Right kidney (tissue), 1 donor: ENCODE results near the gene KRTAP4-9.
"Not testable (repeated sequence)": the region's sequence is repeated elsewhere in the genome, so short reads cannot be mapped to it uniquely, and the experiment has no call there.

ENCODE experiments used
- DNase-seq: peaks from one replicate; pipeline ENCODE4 v3.0.0-alpha.2; 2016

The KRTAP4-9 gene

DNA sequence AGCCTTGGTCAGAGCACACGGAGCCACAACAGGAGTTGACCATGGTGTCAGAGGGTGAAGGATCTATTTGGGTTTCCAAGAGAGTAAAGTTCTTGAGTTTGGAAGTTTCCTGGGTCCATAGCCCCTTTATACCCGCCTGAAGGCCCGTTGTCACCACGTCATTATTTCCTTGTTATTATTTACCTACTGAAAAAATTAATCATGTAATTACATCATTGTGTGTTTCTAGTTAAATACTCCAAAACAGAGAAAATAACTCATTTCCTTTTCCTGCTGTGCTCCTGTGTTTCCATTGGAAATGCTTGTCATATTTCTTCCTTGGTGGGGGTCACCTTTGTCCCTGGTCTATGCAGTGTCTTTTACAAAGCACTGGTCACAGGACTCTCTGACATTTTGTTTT, 7.1 kb upstream of the KRTAP4-9 start, which contains the start of gene KRTAP4-8:
Gene KRTAP4-8 (minus strand): TSS at position 101 of the 400 bp plus-strand sequence. CDS start 58 bp downstream, at position 43.
- no peak for DNase-seq

- DNase-seq = no peak
Observed at GRCh38 chr17:41098481-41098880, 6.7 kb upstream of the KRTAP4-9 start.

DNA sequence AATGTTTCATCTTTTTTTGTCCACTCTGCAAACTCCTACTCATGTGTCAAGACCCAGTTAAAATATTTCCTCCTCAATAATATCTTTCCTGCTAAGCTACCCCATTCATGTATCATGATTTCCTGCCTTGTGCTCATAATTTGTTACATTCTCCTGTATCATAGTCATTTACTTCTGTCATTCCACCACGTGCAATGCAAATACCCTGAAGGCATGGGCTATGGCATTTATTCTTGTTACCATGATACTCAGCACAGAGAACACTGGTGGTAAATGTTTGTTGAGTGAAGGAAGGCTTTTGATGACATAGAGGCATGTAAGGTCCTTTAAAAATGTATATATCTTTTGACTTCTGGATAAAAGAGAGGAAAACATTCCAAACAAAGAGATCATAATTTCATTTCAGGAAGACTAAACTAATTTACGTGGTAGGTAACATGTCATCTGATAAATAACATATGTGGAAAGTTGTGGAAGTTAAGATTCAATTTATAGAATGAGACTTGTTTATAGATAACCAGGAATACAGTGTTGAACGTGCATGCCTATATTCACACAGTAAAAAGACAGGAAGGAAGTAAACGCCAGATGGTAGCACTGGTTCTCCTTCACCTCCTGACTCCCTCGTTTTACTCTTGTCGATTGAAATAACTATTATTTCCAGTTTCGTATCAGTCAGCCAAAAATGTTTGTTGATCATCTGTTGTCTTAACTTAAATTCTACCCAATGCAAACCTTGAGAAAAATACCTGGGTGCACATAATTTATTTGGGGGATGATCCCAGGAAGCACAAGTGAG, 5.3 kb upstream of the KRTAP4-9 start:
- not testable (repeated sequence) for DNase-seq

DNA sequence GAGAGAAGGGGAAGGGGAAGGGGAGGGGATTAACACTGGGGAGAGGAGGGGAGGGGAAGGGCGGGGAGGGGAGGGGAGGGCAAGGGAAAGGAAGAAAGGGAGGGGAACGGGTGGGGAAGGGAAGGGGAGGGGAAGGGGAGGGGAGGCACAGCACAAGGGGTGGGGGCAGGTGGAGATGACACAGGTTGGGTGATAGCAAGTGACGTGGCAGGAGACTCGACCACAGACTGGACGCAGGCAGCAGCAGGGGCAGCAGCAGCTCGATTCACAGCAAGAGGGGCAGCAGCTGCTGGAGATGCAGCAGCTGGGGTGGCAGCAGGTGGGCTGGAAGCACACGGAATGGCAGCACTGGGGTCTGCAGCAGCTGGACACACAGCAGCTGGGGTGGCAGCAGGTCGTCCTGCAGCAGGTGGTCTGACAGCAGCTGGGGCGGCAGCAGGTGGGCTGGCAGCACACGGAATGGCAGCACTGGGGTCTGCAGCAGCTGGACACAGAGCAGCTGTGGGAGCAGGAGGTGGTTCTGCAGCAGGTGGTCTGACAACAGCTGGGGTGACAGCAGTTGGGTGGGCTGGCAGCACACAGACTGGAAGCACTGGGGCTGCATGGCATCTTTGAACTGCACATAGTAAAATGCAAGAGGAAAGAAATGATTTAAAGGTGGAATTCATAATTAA, 3.5 kb upstream of the KRTAP4-9 start, which contains the start of gene KRTAP4-16:
Gene KRTAP4-16 (minus strand): TSS at position 624 of the 674 bp plus-strand sequence. CDS start 0 bp downstream, at position 624.
- no peak for DNase-seq

DNA sequence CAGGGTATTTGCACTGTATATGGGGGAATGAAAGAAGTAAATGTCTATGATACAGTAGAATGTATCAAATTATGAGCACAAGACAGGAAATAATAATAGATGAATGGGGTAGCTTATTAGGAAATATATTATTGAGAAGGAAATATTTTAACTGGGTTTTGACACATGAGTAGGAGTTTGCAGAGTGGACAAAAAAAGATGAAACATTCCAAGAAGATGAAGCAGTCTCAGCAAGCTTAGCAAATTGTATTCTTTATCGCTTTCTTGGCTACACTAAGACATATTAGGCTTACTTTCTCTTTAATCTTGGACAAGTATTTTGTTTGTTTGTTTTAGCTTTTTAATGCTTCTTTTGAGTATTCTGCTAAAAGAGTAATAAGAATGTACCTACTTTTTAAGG, 1.3 kb upstream of the KRTAP4-9 start:
- DNase-seq = no peak

- DNase-seq = not testable (repeated sequence)
Observed at GRCh38 chr17:41104386-41105038, 677 bp upstream of the KRTAP4-9 start.

DNA sequence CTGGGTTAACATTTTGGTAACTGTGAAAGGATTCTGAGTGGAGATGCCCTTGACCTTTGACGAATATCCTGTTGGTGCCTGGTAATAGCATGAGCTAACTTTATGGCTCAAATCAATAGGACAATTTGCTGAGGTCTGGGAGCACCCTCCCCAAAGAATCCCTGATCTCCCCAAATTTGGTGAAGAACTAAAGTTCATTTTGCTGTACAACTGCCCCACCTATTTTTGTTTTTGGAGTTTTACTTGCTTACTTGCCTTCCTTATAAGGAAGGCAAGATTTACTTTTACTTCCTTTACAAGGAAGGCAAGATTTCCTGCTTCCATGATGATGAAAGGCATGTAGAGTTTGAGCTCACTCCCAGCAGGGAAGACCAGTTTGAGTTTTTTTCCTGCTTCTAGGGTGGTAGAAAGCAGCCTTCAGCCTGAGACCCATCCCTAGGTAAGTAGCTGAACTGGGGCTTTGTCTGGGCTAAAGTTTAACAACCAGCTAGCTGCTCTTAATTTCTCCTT, 2.8 kb downstream of the KRTAP4-9 start:
- DNase-seq = no peak

DNA sequence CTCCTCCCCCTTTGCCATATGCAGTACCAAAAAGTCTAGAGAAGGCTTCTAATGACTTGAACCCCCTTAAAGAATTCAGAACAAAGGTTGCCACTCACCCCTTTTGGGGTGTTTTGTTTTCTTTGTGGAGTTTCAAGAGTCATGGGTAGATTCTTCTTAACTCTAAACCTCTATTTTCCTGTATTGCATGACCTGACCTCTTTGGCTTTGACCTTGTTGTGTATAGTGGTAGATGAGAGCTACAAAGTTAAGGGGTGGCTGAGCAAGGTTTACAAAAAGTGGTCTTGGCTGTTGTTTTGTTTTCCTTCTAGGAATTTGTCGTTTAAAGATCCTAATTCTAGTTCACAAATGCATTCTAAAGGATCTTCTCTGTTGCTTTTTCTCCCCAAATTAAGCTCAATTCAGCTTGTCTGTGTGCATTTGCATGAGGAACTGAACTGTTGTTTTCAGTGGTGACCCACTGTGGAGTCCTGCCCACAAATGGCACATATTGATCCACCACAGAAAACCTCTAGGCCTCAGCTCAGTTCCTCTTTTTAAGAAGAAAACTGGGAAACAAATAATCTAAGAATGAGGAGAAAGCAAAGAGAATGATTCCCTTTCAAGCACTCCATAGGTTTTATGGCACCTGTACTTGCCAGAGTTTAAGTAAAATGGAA, 3.7 kb downstream of the KRTAP4-9 start:
- DNase-seq = not testable (repeated sequence)

GRCh38 chr17:41111151-41111885, 6.1 kb downstream of the KRTAP4-9 start:
- DNase-seq = no peak

DNA sequence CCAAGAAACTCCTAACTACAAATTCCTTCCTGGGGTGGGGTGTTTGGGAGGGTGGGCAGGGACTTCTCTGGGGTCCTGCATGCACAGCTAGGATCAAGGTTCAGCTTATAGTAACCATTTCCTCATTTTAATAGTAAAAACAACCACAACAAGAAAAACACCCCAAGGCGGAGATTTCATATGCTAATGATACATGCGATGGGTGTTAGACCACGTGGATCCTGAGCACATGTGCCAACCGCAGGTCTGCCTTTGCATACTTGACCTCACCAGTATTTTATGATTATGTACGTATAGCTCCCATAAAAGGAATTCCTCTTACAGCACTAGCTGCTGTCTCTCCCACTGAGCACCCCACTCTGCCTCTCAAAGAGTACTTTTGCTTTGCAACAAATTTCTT, 11.1 kb downstream of the KRTAP4-9 start:
- DNase-seq = no peak

DNA sequence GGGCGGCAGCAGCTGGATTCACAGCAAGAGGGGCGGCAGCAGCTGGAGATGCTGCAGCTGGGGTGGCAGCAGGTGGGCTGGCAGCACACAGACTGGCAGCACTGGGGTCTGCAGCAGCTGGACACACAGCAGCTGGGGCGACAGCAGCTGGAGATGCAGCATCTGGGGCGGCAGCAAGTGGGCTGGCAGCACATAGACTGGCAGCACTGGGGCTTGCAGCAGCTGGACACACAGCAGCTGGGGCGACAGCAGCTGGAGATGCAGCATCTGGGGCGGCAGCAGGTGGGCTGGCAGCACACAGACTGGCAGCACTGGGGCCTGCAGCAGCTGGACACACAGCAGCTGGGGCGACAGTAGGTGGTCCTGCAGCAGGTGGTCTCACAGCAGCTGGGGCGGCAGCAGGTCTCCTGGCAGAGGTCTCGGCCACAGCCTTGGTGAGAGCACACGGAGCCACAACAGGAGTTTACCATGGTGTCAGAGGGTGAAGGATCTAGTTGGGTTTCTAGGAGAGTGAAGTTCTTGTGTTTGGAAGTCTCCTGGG, 12.7 kb downstream of the KRTAP4-9 start, which contains the start of gene KRTAP4-11:
Gene KRTAP4-11 (minus strand): TSS at position 528 of the 541 bp plus-strand sequence. CDS start 58 bp downstream, at position 470.
- DNase-seq = not testable (repeated sequence)

DNA sequence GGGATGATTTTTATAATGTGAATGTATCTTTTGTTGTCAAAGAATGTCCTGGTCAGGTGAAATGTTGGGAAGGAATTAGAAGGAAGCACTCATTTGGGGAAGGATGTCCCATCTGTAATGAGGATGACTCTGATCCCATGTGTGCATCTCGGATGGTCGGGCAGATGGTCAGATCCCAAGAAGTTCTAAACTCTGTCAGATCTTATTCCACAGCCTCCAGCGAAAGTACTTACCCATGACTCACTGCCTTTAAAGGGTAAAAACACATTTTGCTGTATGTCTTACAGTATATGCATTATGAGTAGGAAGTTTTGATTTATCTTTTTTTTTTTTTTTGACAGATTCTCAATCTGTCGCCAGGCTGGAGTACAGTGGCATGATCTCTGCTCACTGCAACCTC, 13.5 kb downstream of the KRTAP4-9 start:
- no peak for DNase-seq

DNA sequence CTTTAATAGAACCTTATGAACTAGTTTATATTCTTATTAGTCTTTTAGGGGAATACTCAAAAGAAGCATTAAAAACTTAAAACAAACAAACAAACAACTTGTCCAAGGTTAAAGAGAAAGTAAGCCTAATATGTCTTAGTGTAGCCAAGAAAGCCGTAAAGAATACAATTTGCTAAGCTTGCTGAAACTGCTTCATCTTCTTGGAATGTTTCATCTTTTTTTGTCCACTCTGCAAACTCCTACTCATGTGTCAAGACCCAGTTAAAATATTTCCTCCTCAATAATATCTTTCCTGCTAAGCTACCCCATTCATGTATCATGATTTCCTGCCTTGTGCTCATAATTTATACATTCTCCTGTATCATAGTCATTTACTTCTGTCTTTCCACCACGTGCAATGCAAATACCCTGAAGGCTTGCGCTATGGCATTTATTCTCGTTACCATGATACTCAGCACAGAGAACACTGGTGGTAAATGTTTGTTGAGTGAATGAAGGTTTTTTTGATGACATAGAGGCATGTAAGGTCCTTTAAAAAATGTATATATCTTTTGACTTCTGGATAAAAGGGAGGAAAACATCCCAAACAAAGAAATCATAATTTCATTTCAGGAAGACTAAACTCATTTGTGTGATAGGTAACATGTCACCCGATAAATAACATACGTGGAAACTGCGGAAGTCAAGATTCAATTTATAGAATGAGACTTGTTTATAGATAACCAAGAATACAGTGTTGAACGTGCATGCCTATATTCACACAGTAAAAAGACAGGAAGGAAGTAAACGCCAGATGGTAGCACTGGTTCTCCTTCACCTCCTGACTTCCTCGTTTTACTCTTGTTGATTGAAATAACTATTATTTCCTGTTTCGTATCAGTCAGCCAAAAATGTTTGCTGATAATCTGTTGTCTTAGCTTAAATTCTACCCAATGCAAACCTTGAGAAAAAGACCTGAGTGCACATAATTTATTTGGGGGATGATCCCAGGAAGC, 14.8 kb downstream of the KRTAP4-9 start:
- not testable (repeated sequence) for DNase-seq

DNA sequence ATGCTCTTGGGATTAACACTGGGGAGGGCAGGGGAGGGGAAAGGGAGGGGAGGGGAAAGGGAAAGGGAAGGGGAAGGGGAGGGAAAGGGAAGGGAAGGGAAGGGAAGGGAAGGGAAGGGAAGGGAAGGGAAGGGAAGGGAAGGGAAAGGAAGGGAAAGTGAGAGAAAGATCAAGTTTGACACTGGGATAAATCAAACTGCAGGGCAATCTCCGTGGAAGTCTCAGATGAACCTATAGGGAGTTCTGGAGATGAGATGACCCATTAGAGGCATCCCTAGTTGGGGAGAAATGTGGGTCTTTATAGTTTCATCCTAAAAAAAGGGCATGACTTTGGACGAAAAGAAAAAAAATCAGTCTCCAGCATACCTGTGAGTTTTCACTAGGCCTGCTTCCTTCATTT, 16.6 kb downstream of the KRTAP4-9 start:
- DNase-seq = no peak

- DNase-seq = not testable (repeated sequence)
Observed at GRCh38 chr17:41123292-41123990, 18.3 kb downstream of the KRTAP4-9 start.

DNA sequence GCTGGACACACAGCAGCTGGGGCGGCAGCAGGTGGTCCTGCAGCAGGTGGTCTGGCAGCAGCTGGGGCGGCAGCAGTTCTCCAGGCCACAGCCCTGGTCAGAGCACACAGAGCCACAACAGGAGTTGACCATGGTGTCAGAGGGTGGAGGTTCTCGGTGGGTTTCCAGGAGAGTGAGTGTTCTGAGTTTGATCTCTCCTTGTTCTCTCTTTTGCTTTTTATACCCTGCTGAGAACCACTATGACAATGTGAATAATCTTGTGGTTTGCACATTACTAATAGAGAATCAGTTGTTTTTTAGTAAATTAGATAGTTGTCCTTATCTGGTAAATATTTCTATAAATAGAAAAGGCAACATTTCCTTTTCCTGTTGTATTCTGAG, 18.8 kb downstream of the KRTAP4-9 start, which contains the start of gene KRTAP4-12:
Gene KRTAP4-12 (minus strand): TSS at position 192 of the 381 bp plus-strand sequence. CDS start 60 bp downstream, at position 132.
- DNase-seq = not testable (repeated sequence)

DNA sequence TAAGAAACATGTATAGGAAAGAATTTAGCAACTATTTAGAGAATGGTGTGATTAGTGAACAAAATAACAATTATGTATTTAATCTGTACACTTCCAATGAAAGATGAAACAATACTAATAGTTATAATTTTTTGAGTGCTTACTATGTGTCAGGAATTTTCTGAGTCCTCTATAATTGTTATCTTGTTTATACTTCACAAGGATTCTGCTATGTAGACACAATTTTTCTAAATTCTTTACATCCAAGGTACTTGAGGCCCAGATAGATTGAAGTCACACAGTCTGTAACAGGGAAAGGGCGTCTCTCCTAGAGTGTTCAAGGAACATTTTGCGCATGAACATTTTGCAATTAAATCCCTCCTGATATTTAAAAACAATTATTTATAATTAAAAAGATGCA, 19.9 kb downstream of the KRTAP4-9 start:
- DNase-seq = no peak

- no peak for DNase-seq
Observed at GRCh38 chr17:41126412-41126811, 21.2 kb downstream of the KRTAP4-9 start.

DNA sequence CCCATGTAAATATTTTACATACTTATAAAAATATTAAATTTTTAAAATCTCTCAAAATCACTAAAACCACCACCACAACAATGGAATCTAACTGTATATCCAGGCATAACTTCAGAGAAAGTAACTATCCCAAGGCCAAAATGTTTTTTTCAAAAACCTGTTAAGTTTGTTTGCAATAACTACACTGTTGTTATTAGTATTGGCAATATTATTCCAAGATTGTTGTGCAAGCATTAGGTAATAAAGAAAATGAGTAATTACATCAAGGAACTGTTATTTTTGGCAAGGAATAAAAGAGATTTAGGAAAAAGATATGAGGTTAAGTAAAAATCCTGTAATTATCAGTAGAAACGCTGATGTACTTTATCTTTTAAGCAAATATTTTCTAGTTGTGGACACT, 22.2 kb downstream of the KRTAP4-9 start:
- DNase-seq = no peak
